ENCODE measurements around the gene U2SURP.

GRCh38 chr3:142976621-142977398, 24.6 kb upstream of the U2SURP start:
- TF ChIP-seq, protein P1, sequence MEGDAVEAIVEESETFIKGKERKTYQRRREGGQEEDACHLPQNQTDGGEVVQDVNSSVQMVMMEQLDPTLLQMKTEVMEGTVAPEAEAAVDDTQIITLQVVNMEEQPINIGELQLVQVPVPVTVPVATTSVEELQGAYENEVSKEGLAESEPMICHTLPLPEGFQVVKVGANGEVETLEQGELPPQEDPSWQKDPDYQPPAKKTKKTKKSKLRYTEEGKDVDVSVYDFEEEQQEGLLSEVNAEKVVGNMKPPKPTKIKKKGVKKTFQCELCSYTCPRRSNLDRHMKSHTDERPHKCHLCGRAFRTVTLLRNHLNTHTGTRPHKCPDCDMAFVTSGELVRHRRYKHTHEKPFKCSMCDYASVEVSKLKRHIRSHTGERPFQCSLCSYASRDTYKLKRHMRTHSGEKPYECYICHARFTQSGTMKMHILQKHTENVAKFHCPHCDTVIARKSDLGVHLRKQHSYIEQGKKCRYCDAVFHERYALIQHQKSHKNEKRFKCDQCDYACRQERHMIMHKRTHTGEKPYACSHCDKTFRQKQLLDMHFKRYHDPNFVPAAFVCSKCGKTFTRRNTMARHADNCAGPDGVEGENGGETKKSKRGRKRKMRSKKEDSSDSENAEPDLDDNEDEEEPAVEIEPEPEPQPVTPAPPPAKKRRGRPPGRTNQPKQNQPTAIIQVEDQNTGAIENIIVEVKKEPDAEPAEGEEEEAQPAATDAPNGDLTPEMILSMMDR (IDR thresholded peaks at IDR 0.05), result no peak
- no peak for TF ChIP-seq POLR2A (IDR thresholded peaks at IDR 0.05)

Data from body of pancreas (tissue), 4 donors.